ENCODE data around the gene COP1.

COP1 gene

DNA sequence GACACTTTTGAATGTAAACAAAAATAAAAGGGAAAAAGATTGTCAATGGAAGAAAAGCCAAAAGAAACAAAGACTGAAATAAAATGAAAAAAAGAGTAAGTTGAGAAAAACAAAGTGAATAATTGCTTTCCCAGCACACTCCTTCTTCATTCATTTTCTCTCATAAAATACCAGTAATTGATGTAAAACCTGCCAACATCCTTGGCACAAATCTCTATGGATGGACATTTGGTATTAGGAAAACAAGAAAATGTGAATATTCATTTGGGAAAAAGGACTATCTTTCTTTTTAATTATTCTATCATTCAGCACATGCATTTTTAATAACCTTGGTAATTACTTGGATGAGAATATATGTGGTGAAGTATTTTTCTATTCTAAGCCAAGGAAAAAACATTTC, 259.3 kb downstream of the COP1 start:
- DNase-seq: no peak

DNA sequence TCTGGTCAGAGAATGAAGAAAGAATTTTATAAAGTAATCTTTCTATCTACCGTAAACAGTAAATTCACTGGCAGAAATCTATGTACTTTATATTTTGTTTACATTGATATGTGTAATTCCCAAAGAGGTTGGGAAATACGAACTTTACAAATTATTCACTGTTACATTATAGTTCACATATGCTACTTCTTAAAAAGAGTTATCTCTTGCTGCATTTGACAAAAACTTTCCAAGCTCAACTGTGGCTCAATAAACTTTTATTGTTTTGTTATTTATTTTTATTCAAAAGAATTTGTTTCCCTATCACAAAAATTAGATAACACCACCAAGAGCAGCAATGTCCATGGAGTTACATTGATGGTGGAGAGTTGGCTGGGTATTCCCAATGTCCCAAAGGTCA, 262.5 kb downstream of the COP1 start:
- no peak for DNase-seq

- DNase-seq: no peak
Observed at GRCh38 chr1:175941164-175941563, 265.9 kb downstream of the COP1 start.

DNA sequence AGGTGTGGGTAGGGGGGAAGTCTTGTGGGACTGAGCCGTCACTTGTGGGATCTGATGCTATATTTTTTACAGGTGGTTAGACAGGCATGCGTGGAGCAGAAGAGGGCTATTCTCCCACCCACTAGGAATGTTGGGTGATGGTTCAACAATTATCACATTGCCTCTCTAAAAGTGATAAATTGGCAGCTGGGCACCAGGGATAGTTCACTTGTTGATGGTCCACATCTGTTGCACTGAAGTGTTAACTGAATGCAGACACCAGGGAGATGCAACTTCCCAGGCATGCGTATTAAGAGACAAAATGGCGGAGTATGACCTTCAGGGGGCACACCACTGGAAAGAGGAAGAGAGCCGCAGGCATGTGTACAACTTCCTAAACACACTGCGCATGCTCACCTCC, 270.4 kb downstream of the COP1 start:
- DNase-seq: no peak

DNA sequence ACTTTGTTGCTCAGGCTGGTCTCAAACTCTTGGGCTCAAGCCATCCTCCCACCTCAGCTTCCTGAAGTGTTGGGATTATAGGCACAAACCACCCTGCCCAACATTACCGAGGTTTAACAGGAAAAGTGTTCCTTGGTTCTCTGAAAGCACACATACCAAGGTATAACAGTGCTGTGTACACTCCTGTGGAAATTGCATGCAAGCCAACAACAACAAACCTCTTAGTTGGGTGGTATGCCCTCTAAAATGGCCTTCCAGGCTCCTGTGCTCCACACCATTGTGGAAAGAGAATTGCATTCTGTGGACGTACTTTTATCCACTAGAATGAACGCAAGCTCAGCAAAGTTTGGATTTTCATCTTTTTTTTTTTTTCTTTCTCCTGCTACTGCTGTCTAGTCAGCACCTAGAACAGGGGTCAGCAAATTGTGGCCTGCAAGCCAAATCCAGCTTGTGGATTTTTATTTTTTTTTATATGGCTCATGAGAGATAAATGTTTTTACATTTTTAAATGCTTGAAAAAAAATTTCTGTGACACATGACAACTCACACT, 271.4 kb downstream of the COP1 start:
- no peak for DNase-seq

GRCh38 chr1:175935166-175935565, 271.9 kb downstream of the COP1 start:
- DNase-seq: no peak

DNA sequence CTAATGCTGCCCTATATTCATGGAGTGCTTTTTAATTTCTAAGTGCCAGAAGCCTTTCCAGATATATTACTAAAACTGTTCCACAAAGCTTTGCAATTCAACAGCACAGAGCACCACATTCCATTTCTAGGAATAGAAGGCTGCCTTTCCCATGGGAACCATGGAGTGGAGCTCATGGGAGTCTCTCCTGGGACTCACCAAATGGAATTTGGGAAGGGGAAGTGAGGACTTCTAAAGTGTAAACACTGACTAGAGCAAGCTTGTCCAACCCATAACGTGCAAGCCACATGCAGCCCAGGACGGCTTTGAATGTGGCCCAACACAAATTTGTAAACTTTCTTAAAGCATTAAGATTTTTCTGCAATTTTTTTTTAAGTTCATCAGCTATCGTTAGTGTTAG, 273.3 kb downstream of the COP1 start:
- DNase-seq: no peak

DNA sequence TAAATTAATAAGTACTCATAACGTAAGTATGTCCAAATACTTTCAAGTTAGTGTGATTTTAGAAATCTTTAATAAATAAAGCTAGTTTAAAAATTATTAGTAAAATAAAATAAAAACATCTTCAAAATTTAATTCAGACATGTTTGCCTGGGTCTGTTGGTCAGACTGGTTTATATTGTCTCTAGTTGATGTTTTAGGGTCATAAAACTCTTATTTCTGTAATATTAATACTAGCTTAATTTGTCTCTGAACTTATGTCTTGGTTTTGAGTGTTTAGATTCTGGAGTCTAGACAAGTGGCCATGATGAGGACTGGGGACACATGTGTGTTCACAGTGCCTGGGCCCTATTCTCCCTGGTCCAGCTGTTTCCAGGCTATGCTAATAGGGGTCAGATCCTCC, 279.1 kb downstream of the COP1 start:
- DNase-seq: no peak

DNA sequence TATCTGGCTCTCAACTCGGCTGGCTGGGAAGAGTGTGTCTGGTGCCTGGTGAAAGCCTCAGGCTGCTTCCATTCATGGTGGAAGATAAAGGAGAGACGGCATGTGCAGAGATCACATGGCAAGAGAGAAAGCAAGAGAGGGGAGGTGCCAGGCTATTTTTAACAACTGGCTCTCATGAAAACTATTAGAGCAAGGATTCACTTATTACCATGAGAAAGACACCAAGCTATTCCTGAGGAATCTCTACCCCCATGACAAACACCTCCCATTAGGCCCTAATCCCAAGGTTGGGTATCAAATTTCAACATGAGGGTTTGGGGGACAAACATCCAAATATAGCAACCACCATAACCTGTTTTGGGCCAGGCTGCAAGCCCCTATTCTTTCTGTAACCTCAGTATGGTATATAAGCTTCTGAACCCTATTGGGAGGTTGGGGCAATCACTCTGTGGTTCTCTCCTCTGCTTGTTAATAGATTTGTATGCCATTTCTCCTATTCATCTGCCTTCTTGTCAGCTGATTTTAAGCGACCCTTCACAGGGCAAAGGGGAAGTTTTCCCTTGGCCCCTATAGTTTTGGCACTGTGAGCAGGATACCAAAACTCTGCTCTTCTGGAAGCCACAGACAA, 284.7 kb downstream of the COP1 start:
- no peak for DNase-seq

DNA sequence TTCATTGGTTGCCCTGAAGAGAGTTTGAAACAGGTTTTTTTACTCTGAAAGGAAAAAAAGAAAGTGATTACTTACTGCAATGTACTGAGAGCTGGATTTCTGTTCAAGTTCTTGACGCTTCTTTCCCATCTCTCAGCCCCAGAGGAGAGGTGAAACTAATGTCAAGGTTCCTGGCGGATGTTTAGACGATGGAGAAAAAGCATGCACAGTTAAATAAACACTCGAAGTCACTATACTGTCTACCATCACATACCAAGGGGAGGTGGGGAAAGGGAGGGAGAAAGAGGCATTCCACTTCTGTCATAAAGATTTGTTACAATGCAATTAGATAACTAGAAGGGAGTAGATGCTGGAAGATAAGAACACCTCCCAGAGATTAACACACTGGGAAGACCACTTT, 286.7 kb downstream of the COP1 start:
- DNase-seq: no peak

DNA sequence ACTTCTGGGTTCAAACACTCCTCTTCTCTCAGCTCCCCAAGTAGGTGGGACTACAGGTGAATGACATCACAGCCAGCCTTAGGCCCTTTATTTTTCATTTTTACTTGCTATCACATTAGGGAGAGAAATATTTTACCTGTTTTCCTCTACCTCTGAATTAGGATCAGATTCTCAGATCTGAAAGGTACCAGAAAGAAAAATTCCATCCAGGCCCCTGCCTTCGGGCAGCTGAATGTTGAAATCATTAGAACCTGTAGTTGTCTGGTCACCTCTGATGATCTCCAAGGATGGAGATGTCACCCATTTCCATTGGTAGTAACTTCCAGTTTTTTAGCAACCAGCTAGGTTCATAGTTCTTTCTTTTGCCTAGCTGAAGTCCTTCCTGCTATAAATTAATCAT, 288.1 kb downstream of the COP1 start:
- no peak for DNase-seq

DNA sequence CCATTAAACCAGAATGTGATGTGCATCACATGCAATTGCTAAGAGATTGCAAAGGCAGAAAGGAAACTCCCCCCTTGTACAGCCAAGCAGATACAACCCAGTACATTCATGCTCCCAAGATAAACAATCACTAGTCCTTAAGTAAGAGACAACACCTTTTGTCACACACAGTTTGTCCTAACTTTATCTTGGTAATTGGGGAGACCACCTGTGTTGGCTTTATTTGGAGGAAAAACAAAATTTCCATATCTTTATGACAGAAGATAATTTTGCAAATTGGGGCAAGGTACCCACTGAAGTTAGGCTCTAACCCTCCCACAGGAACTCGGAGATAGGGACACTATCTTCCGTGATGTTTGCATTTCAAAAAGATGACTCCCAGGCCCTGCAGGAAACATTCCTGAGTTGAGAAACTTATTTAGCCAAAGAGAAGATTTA, 288.7 kb downstream of the COP1 start:
- DNase-seq: no peak

DNA sequence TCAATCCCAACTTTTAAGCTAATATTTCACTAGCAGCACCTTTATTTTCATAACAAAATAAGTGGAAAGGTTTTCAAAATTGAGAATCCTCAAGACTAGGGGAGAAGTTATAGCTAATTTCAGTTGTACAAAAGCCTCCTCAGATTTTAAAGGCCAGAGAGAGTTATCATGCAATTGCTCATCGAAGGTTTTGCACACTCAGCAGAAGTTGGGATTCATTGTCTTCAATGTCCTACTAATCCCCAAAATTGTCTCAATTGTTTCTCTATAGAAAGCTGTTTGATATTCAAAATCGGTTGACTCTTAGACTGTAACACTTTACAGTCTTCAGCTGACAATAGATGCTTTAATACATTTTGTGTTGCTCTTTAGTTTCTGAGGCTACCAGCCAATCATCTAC, 293.0 kb downstream of the COP1 start:
- DNase-seq: no peak

- DNase-seq: no peak
Observed at GRCh38 chr1:175911138-175911537, 295.9 kb downstream of the COP1 start.

- DNase-seq: no peak
Observed at GRCh38 chr1:175906370-175906769, 300.7 kb downstream of the COP1 start.

DNA sequence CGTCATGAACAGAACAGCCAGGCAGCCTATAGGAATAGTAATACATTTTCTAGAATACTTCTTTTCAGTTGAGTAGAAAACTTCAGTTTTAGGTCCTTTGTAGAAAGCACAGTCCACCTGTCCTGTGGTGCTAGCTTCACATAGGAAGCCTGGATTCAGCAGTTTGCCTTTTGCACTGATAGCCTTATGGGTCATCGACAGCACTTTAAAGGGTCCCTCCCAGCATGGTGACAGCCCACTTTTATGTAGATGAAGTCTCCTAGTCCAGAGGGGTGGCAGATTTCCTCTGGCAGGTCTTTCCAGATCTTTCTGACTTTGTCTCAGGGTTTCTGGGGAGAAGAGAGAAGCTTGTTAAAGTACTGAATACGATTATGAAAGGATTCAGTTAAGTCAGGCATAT, 302.3 kb downstream of the COP1 start:
- DNase-seq: no peak

- no peak for DNase-seq
Observed at GRCh38 chr1:175902281-175902680, 304.8 kb downstream of the COP1 start.

GRCh38 chr1:175901076-175901836, 305.8 kb downstream of the COP1 start:
- no peak for DNase-seq

DNA sequence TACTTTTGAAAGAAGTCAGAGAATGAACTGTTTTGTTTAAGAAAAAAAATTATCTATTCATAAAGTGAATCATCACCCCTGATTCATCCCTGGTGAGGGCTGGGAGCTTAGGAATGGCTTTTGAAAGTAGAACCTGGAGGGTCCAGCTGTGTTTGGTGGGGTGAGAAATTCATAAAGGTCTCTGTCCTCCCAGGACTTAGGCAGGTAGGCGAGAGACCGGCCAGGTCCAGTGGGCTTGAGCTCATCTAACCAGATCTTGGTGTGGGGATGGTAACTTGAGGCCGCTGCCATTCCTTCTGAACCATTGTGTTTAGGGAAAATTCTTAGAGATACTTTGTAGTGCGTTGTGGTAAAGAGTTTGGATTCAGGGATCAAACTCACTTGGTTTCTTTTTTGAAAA, 306.9 kb downstream of the COP1 start:
- no peak for DNase-seq

GRCh38 chr1:175895966-175896365, 311.1 kb downstream of the COP1 start:
- no peak for DNase-seq

Data from stimulated activated CD4-positive, alpha-beta T cell treated with anti-CD3 and anti-CD28 coated beads, Interleukin-1b, Interleukin-23, amount 100 ng/mL, for 48 hours (primary cell).